ENCODE data around the gene FBRSL1.

DNA sequence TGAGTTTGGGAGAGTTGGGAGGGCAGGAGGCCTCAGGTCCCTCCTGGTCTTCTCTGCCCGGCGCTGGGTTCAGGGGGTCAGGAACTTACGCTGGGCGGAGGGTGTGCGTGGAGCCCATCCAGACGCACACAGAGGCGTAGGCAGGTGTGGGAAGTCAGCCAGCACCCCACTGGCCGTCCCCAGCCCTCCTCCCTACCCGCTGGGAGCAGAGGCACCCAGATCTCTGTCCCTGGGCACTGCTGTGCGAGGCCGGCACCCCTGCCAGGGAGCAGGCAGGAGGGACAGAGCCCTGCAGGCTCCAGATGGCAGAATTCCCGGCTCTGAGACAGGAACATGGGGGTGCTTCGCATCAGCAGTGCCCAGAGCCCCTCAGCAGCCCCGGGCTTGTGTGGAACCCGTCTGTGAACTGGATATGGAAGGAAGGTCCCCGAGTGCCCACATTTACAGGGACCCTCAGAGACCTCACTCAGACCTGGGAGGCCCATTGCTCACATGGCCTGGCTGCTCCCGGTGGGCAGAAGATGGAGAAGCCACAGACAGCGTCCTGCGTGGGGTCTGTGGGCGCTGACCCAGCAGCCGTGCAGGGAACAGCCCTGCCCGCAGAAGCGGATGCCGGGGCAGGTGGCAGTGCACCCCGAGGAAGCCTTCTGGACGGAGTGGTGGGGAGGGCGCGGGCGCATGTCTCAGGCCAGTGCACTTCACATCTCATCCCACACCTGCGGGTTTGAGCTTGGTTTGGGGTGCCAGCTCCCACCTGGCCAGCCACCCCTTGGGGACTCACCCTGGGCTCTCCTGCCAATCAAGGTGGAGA lies 61.1 kb downstream of the FBRSL1 start:
- TF ChIP-seq EZH2phosphoT487 (IDR thresholded peaks at IDR 0.05; ENCODE audit: insufficient read depth, low read depth) (no peak), EZH2 (IDR thresholded peaks at IDR 0.05; ENCODE audit: insufficient read depth, poor library complexity, severe bottlenecking) (no peak)

Measured in GM23248 (cell line).